Measurements from ENCODE around the gene RBM5.

Gene RBM5

DNA sequence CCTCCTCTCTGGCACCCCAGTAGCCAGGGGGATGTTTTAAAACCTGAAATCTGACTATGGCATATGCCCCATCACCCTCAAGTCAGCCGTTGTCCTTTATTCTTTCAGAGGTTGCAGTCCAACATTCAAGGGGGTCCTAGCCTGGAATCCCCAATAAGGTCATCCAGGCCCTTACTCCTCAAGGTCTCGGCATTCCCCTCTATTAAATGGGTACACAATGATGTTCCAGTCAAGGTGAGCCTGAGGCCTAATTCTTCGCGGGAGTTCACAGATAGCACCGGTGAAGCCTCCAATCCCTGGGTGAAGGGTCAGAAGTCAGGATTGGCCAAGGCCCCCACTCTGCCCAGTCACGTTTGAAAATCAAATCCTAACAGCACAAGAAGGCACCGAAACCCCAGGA is 58.3 kb downstream of the RBM5 start:
- H2AFZ ChIP-seq (ENCODE audit: low read length), result no peak overlapping the region
- H3K9ac ChIP-seq (ENCODE audit: low read length), result no peak overlapping the region
- H3K79me2 ChIP-seq (ENCODE audit: low read length), result no peaks in the 10 kb centered on the region
- TF ChIP-seq EZH2phosphoT487 (IDR thresholded peaks at IDR 0.05; ENCODE audit: low read length) (no peak), CTCF (IDR thresholded peaks at IDR 0.05; ENCODE audit: low read length) (no peak), EZH2 (optimal IDR thresholded peaks at IDR 0.05; ENCODE audit: low read depth, low read length) (no peak)
- no peak overlapping the region for H3K27ac ChIP-seq (ENCODE audit: low read length)
- H3F3A ChIP-seq (ENCODE audit: insufficient read depth, low read length), result no peaks in the 10 kb centered on the region
- no peak for DNase-seq
- no peaks in the 10 kb centered on the region for H3K9me3 ChIP-seq (replicated peaks; ENCODE audit: insufficient read depth, low read length)
- H3K4me1 ChIP-seq (ENCODE audit: low read length), result no peaks in the 10 kb centered on the region
- no peak overlapping the region for H3K4me3 ChIP-seq (ENCODE audit: low read length)
- no peak overlapping the region for H3K4me2 ChIP-seq (ENCODE audit: low read depth, low read length)
- H3K9me2 ChIP-seq (replicated peaks; ENCODE audit: insufficient read depth, low read length), result no peaks in the 10 kb centered on the region
- H3K36me3 ChIP-seq (replicated peaks; ENCODE audit: insufficient read depth, low read length), result no peaks in the 10 kb centered on the region
- no peaks in the 10 kb centered on the region for H4K20me1 ChIP-seq (ENCODE audit: insufficient read depth, low read length)
- H3K27me3 ChIP-seq (replicated peaks; ENCODE audit: insufficient read depth, low read length), result peaks cover 10% of the 10 kb centered on the region; the same call in 1 of the 2 replicates

- no peak overlapping the region for H3K9ac ChIP-seq (ENCODE audit: low read length)
- no peaks in the 10 kb centered on the region for H3F3A ChIP-seq (ENCODE audit: insufficient read depth, low read length)
Measured at GRCh38 chr3:50147447-50147846, 58.7 kb downstream of the RBM5 start.

DNA sequence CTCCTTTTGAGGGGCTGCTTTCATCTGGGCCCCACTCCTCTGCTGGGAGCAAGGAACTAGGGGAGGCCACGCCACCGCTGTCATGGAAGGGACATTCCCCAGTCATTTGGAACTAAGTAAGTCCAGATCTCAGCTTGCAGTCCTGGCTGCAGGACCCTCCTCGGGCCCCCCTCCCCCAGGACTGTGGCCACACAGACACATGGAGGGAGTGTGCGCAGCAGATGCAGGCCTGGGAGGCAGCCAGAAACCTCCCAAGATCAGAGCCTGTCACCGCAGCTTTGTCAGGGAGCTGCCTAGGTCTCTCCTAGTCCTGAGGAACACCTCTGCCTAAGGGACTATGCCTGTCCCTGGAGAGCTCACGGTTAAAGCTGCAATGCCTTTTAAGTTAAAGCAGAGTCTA is 59.1 kb downstream of the RBM5 start:
- Histone ChIP-seq H3K4me2 (ENCODE audit: low read depth, low read length) (no peak overlapping the region), H3K9me3 (replicated peaks; ENCODE audit: insufficient read depth, low read length) (no peaks in the 10 kb centered on the region), H3K27me3 (replicated peaks; ENCODE audit: insufficient read depth, low read length) (peaks cover 14% of the 10 kb centered on the region), H2AFZ (ENCODE audit: low read length) (no peak overlapping the region), H3K4me1 (ENCODE audit: low read length) (no peaks in the 10 kb centered on the region), H4K20me1 (ENCODE audit: insufficient read depth, low read length) (no peaks in the 10 kb centered on the region), H3K27ac (ENCODE audit: low read length) (no peak overlapping the region), H3K4me3 (ENCODE audit: low read length) (no peak overlapping the region), H3F3A (ENCODE audit: insufficient read depth, low read length) (no peaks in the 10 kb centered on the region), H3K9me2 (replicated peaks; ENCODE audit: insufficient read depth, low read length) (no peaks in the 10 kb centered on the region), H3K36me3 (replicated peaks; ENCODE audit: insufficient read depth, low read length) (no peaks in the 10 kb centered on the region), H3K9ac (ENCODE audit: low read length) (no peak overlapping the region), H3K79me2 (ENCODE audit: low read length) (no peaks in the 10 kb centered on the region)
- no peak for TF ChIP-seq CTCF (IDR thresholded peaks at IDR 0.05; ENCODE audit: low read length)
- TF ChIP-seq EZH2 (optimal IDR thresholded peaks at IDR 0.05; ENCODE audit: low read depth, low read length), result no peak
- no peak for TF ChIP-seq EZH2phosphoT487 (IDR thresholded peaks at IDR 0.05; ENCODE audit: low read length)
- no peak for DNase-seq

More at GRCh38 chr3:50147447-50147846, 58.7 kb downstream of the RBM5 start:
- H3K9me3 ChIP-seq (replicated peaks; ENCODE audit: insufficient read depth, low read length), result no peaks in the 10 kb centered on the region
- TF ChIP-seq EZH2 (optimal IDR thresholded peaks at IDR 0.05; ENCODE audit: low read depth, low read length) (no peak), CTCF (IDR thresholded peaks at IDR 0.05; ENCODE audit: low read length) (no peak), EZH2phosphoT487 (IDR thresholded peaks at IDR 0.05; ENCODE audit: low read length) (no peak)
- H3K27ac ChIP-seq (ENCODE audit: low read length), result no peak overlapping the region
- no peak overlapping the region for H2AFZ ChIP-seq (ENCODE audit: low read length)
- H3K79me2 ChIP-seq (ENCODE audit: low read length), result no peaks in the 10 kb centered on the region
- H4K20me1 ChIP-seq (ENCODE audit: insufficient read depth, low read length), result no peaks in the 10 kb centered on the region
- no peak for DNase-seq
- peaks cover 14% of the 10 kb centered on the region for H3K27me3 ChIP-seq (replicated peaks; ENCODE audit: insufficient read depth, low read length)
- H3K4me2 ChIP-seq (ENCODE audit: low read depth, low read length), result no peak overlapping the region
- no peaks in the 10 kb centered on the region for H3K4me1 ChIP-seq (ENCODE audit: low read length)
- no peak overlapping the region for H3K4me3 ChIP-seq (ENCODE audit: low read length)
- no peaks in the 10 kb centered on the region for H3K9me2 ChIP-seq (replicated peaks; ENCODE audit: insufficient read depth, low read length)
- H3K36me3 ChIP-seq (replicated peaks; ENCODE audit: insufficient read depth, low read length), result no peaks in the 10 kb centered on the region
